Measurements from ENCODE around the gene FGF5.
"Not testable (repeated sequence)": the region's sequence is repeated elsewhere in the genome, so short reads cannot be mapped to it uniquely, and the experiment has no call there.

FGF5 gene

GRCh38 chr4:80295336-80295735 is 28.9 kb downstream of the FGF5 start:
- DNase-seq (ENCODE audit: low read depth, low spot score): no peak

- DNase-seq (ENCODE audit: low read depth, low spot score): no peak
These were observed 29.4 kb downstream of the FGF5 start for GRCh38 chr4:80295826-80296225.

GRCh38 chr4:80301884-80302283 is 35.4 kb downstream of the FGF5 start:
- DNase-seq (ENCODE audit: low read depth, low spot score): no peak

GRCh38 chr4:80302616-80303223 is 36.3 kb downstream of the FGF5 start:
- DNase-seq (ENCODE audit: low read depth, low spot score): no peak

GRCh38 chr4:80305466-80305865 is 39.0 kb downstream of the FGF5 start:
- DNase-seq (ENCODE audit: low read depth, low spot score): no peak

- DNase-seq (ENCODE audit: low read depth, low spot score): no peak
These were observed 39.8 kb downstream of the FGF5 start for GRCh38 chr4:80306260-80306659.

- DNase-seq (ENCODE audit: low read depth, low spot score): no peak
These were observed 40.8 kb downstream of the FGF5 start for GRCh38 chr4:80307183-80307735.

- DNase-seq (ENCODE audit: low read depth, low spot score): no peak
These were observed 41.5 kb downstream of the FGF5 start for GRCh38 chr4:80307774-80308465.

- no peak for DNase-seq (ENCODE audit: low read depth, low spot score)
These were observed 42.0 kb downstream of the FGF5 start for GRCh38 chr4:80308466-80308822.

- no peak for DNase-seq (ENCODE audit: low read depth, low spot score)
These were observed 43.0 kb downstream of the FGF5 start for GRCh38 chr4:80309294-80310004.

GRCh38 chr4:80311130-80311529 is 44.7 kb downstream of the FGF5 start:
- DNase-seq (ENCODE audit: low read depth, low spot score): no peak

- DNase-seq (ENCODE audit: low read depth, low spot score): no peak
These were observed 45.7 kb downstream of the FGF5 start for GRCh38 chr4:80312124-80312523.

GRCh38 chr4:80313627-80314026 is 47.2 kb downstream of the FGF5 start:
- no peak for DNase-seq (ENCODE audit: low read depth, low spot score)

GRCh38 chr4:80315848-80316247 is 49.4 kb downstream of the FGF5 start:
- DNase-seq (ENCODE audit: low read depth, low spot score): not testable (repeated sequence)

- DNase-seq (ENCODE audit: low read depth, low spot score): no peak
These were observed 54.9 kb downstream of the FGF5 start for GRCh38 chr4:80321341-80321740.

- DNase-seq (ENCODE audit: low read depth, low spot score): no peak
These were observed 55.3 kb downstream of the FGF5 start for GRCh38 chr4:80321776-80322175.

GRCh38 chr4:80322716-80323115 is 56.3 kb downstream of the FGF5 start:
- no peak for DNase-seq (ENCODE audit: low read depth, low spot score)

GRCh38 chr4:80324171-80324570 is 57.7 kb downstream of the FGF5 start:
- DNase-seq (ENCODE audit: low read depth, low spot score): no peak

GRCh38 chr4:80331693-80332092 is 65.2 kb downstream of the FGF5 start:
- no peak for DNase-seq (ENCODE audit: low read depth, low spot score)

GRCh38 chr4:80333121-80333520 is 66.7 kb downstream of the FGF5 start:
- DNase-seq (ENCODE audit: low read depth, low spot score): no peak

GRCh38 chr4:80334568-80334967 is 68.1 kb downstream of the FGF5 start:
- no peak for DNase-seq (ENCODE audit: low read depth, low spot score)

GRCh38 chr4:80335226-80335553 is 68.7 kb downstream of the FGF5 start:
- no peak for DNase-seq (ENCODE audit: low read depth, low spot score)
